K562 (cell line): Measurements from ENCODE around the gene CELSR2. TPM values are rescaled to one million over a fixed set of nuclear protein-coding genes. Genes with fewer than 3 reads are reported as not detected.
A peak's percentile ranks its signal among the peaks of the same experiment; 100 is the strongest.

ENCODE experiments used
- C11orf30 ChIP-seq: fragments of 450-650 bp; IDR thresholded peaks from 2 replicates; pipeline ENCODE4 v1.6.1; 2016; ENCODE audit warnings: low read depth, mild to moderate bottlenecking
- CHCHD3 ChIP-seq: fragments of 250-450 bp; sonication (Bioruptor Pico); IDR thresholded peaks from 2 replicates; pipeline ENCODE4 v2.1.2; 2022; ENCODE audit warnings: mild to moderate bottlenecking
- E2F3 ChIP-seq: fragments of 250-450 bp; sonication (Bioruptor Pico); IDR thresholded peaks from 2 replicates; pipeline ENCODE4 v1.4.0; 2020; ENCODE audit warnings: mild to moderate bottlenecking
- HDGF ChIP-seq: fragments of 450-650 bp; IDR thresholded peaks from 2 replicates; pipeline ENCODE4 v1.6.1; 2016
- KLF10 ChIP-seq: fragments of 250-450 bp; sonication (Bioruptor Pico); IDR thresholded peaks from 2 replicates; pipeline ENCODE4 v1.6.1; 2021; ENCODE audit warnings: matching md5 sums
- LARP7 ChIP-seq: fragments of 450-650 bp; IDR thresholded peaks from 2 replicates; pipeline ENCODE4 v1.6.1; 2016
- SIN3B ChIP-seq: fragments of 450-650 bp; IDR thresholded peaks from 2 replicates; pipeline ENCODE4 v1.6.1; 2017; ENCODE audit warnings: low read depth, mild to moderate bottlenecking, moderate library complexity
- SPI1 ChIP-seq: IDR thresholded peaks from 2 replicates; pipeline ENCODE4 v1.6.1; 2011; ENCODE audit warnings: low read depth, low read length, control low read depth, borderline replicate concordance
- TBL1XR1 ChIP-seq, 2 experiments: IDR thresholded peaks; 2 replicates each; pipeline ENCODE4 v1.6.1; 2012; ENCODE audit warnings: improper control_type of control experiment in 2 of 2, low read length in 2 of 2, mild to moderate bottlenecking in 1 of 2
- XRCC5 ChIP-seq: fragments of 200-400 bp; formaldehyde crosslinking; IDR thresholded peaks from 2 replicates; pipeline ENCODE4 v1.6.1; 2017; ENCODE audit warnings: low read depth, mild to moderate bottlenecking, low read length
- ZNF12 ChIP-seq: sonication (generic); formaldehyde crosslinking; IDR thresholded peaks from 2 replicates; pipeline ENCODE4 v1.4.0; 2020; ENCODE audit warnings: mild to moderate bottlenecking, missing genetic modification reagents
- ZNF354B ChIP-seq: fragments of 250-450 bp; sonication (Bioruptor Pico); IDR thresholded peaks from 2 replicates; pipeline ENCODE4 v1.4.0; 2020
- polyA plus RNA-seq, 8 experiments: library from polyadenylated mRNA; depleted of rRNA in 4 of 8; stranded (reverse) in 5 of 8; unstranded in 3 of 8; fragments of >200 nt; fragmentation: Nextera tagmentation in 2 of 8; fragmentation: Illumina TruSeq in 1 of 8; extraction: Ambion mirVana in 2 of 8; extraction: Trizol in 1 of 8; gene quantifications; 2 replicates each; pipeline versions ENCODE4 v1.2.1 to v1.2.3, GENCODE V29; 2011 to 2014; ENCODE audit warnings: inconsistent platforms in 1 of 8, missing spikeins in 1 of 8
- total RNA-seq, 7 experiments: library from RNA; depleted of rRNA in 6 of 7; stranded (reverse); fragments of >200 nt in 6 of 7; fragmentation: Illumina TruSeq in 2 of 7; extraction: Trizol in 2 of 7; gene quantifications; 2 replicates each; pipeline versions ENCODE4 v1.2.1 to v1.2.3, GENCODE V29; 2011 to 2021; ENCODE audit warnings: low replicate concordance in 1 of 7
- TF ChIP-seq, protein P1 (sequence below): fragments of 450-650 bp; formaldehyde crosslinking; IDR thresholded peaks from 2 replicates; pipeline ENCODE4 v1.4.0; 2022; ENCODE audit warnings: mild to moderate bottlenecking, moderate library complexity
- TF ChIP-seq, protein P2 (sequence below): sonication (generic); formaldehyde crosslinking; IDR thresholded peaks from 2 replicates; pipeline ENCODE4 v1.8.1; 2022; ENCODE audit warnings: missing genetic modification reagents
- TF ChIP-seq, protein P3 (sequence below): fragments of 250-450 bp; sonication (Bioruptor Pico); IDR thresholded peaks from 2 replicates; pipeline ENCODE4 v1.5.0; 2020; ENCODE audit warnings: mild to moderate bottlenecking, borderline replicate concordance
- TF ChIP-seq, protein P4 (sequence below), 3 experiments: IDR thresholded peaks in 2 of 3; conservative IDR thresholded peaks in 1 of 3; 2 replicates each; pipeline ENCODE4 v1.5.1; 2011 to 2012; ENCODE audit warnings: low read length in 3 of 3, mild to moderate bottlenecking in 3 of 3, control low read depth in 2 of 3, improper control_type of control experiment in 1 of 3, inconsistent platforms in 1 of 3, low read depth in 1 of 3, mixed read lengths in 1 of 3, moderate library complexity in 1 of 3; ENCODE audit not compliant: insufficient read depth in 2 of 3
- TF ChIP-seq, protein P5 (sequence below): sonication (generic); formaldehyde crosslinking; IDR thresholded peaks from 2 replicates; pipeline ENCODE4 v1.8.0; 2022; ENCODE audit warnings: missing genetic modification reagents, mild to moderate bottlenecking, borderline replicate concordance
- TF ChIP-seq, protein P6 (sequence below): fragments of 250-450 bp; sonication (Bioruptor Pico); IDR thresholded peaks from 2 replicates; pipeline ENCODE4 v1.4.0; 2020; ENCODE audit warnings: mild to moderate bottlenecking, moderate library complexity, borderline replicate concordance

Gene CELSR2
- total and polyA plus RNA-seq, 9 of the 15 experiments (the other 6 are each of a cell fraction or from before 2014, with no cell fraction given), result 0.31 to 21.9 (median 4.2) TPM

DNA sequence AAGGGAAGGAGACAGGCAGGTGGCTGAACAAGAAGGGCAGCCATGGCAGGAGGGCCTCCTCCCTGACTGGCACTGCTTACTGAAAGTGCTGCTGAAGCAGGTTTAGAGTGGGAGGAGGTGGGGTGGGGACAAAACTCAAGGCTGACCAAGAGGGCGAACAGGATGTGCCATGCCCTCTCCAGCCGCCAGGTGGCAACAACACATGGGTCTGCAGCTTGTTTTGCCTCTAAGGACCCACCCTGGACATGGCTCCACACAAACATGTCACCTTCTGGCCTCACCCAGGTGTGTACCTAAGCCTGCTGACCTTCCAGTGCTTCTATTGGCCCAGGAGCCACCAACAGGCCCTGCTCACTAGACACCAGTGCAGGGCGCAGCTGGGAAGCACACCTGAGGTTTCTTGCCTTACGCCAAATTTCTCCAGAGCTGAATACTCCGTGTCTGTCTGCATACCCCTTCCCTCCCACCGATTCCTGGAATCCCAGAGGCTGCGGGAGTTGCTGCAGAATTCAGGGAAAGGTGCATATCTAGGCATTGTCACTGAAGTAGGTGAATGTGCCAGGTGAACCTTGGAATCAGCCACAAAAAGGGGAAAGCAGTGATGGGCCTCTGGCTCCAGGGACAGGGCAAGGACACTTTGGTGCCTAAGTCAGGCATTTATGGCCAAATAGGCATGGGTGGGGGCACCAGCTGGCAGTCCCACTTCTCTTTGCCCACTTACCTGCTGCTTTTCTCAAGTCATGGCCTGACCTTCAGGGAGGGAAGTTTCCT is 28.3 kb downstream of the CELSR2 start (continued):
- TF ChIP-seq ZNF12 (CRISPR knock-in tag), result 0 out of 2 replicates have a peak, but pooled peaks have one; percentile 20
- TF ChIP-seq, protein P1, sequence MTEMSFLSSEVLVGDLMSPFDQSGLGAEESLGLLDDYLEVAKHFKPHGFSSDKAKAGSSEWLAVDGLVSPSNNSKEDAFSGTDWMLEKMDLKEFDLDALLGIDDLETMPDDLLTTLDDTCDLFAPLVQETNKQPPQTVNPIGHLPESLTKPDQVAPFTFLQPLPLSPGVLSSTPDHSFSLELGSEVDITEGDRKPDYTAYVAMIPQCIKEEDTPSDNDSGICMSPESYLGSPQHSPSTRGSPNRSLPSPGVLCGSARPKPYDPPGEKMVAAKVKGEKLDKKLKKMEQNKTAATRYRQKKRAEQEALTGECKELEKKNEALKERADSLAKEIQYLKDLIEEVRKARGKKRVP (CRISPR knock-in tag), result no peak
- peak in 1 of 2 experiments; percentile 21; a peak in 1 of 4 replicates for TF ChIP-seq TBL1XR1 (IDR thresholded peaks at IDR 0.05; ENCODE audit: low read length in 2 of 2)
- no peak for TF ChIP-seq CHCHD3
- TF ChIP-seq, protein P2, sequence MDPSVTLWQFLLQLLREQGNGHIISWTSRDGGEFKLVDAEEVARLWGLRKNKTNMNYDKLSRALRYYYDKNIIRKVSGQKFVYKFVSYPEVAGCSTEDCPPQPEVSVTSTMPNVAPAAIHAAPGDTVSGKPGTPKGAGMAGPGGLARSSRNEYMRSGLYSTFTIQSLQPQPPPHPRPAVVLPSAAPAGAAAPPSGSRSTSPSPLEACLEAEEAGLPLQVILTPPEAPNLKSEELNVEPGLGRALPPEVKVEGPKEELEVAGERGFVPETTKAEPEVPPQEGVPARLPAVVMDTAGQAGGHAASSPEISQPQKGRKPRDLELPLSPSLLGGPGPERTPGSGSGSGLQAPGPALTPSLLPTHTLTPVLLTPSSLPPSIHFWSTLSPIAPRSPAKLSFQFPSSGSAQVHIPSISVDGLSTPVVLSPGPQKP (CRISPR knock-in tag), result no peak
- TF ChIP-seq ZNF354B (CRISPR knock-in tag), result no peak
- TF ChIP-seq HDGF, result no peak
- TF ChIP-seq E2F3 (CRISPR knock-in tag), result no peak
- TF ChIP-seq, protein P3, sequence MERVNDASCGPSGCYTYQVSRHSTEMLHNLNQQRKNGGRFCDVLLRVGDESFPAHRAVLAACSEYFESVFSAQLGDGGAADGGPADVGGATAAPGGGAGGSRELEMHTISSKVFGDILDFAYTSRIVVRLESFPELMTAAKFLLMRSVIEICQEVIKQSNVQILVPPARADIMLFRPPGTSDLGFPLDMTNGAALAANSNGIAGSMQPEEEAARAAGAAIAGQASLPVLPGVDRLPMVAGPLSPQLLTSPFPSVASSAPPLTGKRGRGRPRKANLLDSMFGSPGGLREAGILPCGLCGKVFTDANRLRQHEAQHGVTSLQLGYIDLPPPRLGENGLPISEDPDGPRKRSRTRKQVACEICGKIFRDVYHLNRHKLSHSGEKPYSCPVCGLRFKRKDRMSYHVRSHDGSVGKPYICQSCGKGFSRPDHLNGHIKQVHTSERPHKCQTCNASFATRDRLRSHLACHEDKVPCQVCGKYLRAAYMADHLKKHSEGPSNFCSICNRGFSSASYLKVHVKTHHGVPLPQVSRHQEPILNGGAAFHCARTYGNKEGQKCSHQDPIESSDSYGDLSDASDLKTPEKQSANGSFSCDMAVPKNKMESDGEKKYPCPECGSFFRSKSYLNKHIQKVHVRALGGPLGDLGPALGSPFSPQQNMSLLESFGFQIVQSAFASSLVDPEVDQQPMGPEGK (CRISPR knock-in tag), result no peak
- TF ChIP-seq, protein P4, sequence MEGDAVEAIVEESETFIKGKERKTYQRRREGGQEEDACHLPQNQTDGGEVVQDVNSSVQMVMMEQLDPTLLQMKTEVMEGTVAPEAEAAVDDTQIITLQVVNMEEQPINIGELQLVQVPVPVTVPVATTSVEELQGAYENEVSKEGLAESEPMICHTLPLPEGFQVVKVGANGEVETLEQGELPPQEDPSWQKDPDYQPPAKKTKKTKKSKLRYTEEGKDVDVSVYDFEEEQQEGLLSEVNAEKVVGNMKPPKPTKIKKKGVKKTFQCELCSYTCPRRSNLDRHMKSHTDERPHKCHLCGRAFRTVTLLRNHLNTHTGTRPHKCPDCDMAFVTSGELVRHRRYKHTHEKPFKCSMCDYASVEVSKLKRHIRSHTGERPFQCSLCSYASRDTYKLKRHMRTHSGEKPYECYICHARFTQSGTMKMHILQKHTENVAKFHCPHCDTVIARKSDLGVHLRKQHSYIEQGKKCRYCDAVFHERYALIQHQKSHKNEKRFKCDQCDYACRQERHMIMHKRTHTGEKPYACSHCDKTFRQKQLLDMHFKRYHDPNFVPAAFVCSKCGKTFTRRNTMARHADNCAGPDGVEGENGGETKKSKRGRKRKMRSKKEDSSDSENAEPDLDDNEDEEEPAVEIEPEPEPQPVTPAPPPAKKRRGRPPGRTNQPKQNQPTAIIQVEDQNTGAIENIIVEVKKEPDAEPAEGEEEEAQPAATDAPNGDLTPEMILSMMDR (IDR thresholded peaks at IDR 0.05 in 2 of 3, conservative IDR thresholded peaks at IDR 0.05 in 1 of 3; ENCODE audit: insufficient read depth in 2 of 3, low read depth in 1 of 3, low read length in 3 of 3), result peak; percentile 95 to 99 (median 97)
- TF ChIP-seq, protein P5, sequence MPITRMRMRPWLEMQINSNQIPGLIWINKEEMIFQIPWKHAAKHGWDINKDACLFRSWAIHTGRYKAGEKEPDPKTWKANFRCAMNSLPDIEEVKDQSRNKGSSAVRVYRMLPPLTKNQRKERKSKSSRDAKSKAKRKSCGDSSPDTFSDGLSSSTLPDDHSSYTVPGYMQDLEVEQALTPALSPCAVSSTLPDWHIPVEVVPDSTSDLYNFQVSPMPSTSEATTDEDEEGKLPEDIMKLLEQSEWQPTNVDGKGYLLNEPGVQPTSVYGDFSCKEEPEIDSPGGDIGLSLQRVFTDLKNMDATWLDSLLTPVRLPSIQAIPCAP, result no peak
- TF ChIP-seq LARP7, result no peak
- no peak for TF ChIP-seq KLF10 (CRISPR knock-in tag)
- TF ChIP-seq SPI1, result no peak
- TF ChIP-seq, protein P6, sequence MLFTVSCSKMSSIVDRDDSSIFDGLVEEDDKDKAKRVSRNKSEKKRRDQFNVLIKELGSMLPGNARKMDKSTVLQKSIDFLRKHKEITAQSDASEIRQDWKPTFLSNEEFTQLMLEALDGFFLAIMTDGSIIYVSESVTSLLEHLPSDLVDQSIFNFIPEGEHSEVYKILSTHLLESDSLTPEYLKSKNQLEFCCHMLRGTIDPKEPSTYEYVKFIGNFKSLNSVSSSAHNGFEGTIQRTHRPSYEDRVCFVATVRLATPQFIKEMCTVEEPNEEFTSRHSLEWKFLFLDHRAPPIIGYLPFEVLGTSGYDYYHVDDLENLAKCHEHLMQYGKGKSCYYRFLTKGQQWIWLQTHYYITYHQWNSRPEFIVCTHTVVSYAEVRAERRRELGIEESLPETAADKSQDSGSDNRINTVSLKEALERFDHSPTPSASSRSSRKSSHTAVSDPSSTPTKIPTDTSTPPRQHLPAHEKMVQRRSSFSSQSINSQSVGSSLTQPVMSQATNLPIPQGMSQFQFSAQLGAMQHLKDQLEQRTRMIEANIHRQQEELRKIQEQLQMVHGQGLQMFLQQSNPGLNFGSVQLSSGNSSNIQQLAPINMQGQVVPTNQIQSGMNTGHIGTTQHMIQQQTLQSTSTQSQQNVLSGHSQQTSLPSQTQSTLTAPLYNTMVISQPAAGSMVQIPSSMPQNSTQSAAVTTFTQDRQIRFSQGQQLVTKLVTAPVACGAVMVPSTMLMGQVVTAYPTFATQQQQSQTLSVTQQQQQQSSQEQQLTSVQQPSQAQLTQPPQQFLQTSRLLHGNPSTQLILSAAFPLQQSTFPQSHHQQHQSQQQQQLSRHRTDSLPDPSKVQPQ (CRISPR knock-in tag), result no peak
- TF ChIP-seq C11orf30, result peak; percentile 68
- peak; percentile 75; the same call in 1 of the 2 replicates for TF ChIP-seq XRCC5
- no peak; the same call in 1 of the 2 replicates for TF ChIP-seq SIN3B
